NCI-H748 (cell line): Measurements from ENCODE around the gene MIB2.
"Not testable (repeated sequence)": the region's sequence is repeated elsewhere in the genome, so short reads cannot be mapped to it uniquely, and the experiment has no call there.

Experiments
- DNase-seq: peaks from one replicate; lab custom pipeline; 2025; ENCODE audit not compliant: unreplicated experiment; lab: John Stamatoyannopoulos, UW

MIB2 gene

GRCh38 chr1:1626207-1627141 is 11.2 kb downstream of the MIB2 start:
- no peak for DNase-seq

DNA sequence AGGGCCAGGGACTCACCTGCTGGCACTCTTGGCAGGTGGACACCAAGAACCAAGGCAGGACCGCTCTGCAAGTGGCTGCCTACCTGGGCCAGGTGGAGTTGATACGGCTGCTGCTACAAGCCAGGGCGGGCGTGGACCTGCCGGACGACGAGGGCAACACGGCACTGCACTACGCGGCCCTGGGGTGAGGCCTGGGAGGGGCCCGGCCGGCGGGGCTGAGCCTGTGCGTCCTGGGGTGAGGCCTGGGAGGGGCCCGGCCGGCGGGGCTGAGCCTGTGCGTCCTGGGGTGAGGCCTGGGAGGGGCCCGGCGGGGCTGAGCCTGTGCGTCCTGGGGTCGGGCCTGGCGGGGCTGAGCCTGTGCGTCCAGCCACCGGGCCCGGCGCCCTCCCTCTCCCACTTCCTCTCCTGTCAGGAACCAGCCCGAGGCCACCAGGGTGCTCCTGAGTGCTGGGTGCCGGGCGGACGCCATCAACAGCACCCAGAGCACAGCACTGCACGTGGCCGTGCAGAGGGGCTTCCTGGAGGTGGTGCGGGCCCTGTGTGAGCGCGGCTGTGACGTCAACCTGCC is 12.0 kb downstream of the MIB2 start:
- no peak for DNase-seq

DNA sequence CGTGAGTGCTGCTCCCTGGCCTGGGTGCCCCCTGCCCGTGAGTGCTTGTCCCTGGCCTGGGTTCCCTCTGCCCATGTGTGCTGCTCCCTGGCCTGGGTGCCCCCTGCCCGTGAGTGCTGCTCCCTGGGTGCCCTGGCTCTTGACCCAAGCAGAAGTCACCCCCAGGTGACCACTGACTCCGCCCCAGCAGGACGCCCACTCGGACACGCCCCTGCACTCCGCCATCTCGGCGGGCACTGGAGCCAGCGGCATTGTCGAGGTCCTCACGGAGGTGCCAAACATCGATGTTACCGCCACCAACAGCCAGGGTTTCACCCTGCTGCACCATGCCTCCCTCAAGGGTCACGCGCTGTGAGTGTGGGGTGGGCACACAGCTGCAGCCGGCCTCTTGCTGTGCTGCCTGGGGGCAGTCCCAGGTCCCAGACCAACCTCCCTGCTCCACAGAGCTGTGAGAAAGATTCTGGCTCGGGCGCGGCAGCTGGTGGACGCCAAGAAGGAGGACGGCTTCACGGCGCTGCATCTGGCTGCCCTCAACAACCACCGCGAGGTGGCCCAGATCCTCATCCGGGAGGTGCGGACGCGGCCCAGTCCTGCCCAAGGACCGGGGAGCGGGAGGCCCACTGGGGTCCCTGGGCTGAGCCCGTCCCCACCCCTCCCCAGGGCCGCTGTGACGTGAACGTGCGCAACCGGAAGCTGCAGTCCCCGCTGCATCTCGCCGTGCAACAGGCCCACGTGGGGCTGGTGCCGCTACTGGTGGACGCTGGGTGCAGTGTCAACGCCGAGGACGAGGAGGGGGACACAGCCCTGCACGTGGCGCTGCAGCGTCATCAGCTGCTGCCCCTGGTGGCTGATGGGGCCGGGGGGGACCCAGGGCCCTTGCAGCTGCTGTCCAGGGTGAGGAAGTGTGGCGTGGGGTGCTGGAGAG is 12.8 kb downstream of the MIB2 start:
- no peak for DNase-seq

GRCh38 chr1:1628754-1629429 is 13.6 kb downstream of the MIB2 start:
- DNase-seq: no peak

DNA sequence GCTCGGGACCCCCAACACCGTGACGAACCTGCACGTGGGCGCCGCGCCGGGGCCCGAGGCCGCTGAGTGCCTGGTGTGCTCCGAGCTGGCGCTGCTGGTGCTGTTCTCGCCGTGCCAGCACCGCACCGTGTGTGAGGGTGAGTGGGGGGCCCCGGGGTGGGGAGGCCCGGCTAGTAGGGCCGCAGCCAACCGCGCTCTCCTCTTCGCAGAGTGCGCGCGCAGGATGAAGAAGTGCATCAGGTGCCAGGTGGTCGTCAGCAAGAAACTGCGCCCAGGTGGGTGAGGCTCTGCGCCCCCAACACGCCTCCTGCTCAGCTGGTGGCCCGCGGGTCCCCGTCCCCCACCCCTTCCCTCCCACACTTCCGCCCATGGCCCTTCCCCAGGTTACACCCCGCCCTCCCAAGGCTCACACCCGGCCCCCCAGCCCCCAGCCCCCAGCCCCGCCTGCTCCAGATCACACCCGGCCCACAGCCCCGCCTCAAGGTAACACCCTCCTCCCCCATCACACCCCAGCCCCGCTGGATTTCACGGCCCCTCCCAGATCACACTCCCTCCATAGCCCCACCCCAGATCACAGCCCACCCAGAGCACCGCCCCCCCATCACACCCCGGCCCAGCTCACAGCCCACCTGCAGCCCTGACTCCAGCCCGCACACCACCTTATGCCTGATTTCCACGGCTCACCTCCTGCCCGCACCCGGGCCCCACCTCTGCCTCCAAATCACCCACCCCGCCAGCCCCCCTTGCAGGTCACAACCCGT is 14.3 kb downstream of the MIB2 start:
- no peak for DNase-seq

DNA sequence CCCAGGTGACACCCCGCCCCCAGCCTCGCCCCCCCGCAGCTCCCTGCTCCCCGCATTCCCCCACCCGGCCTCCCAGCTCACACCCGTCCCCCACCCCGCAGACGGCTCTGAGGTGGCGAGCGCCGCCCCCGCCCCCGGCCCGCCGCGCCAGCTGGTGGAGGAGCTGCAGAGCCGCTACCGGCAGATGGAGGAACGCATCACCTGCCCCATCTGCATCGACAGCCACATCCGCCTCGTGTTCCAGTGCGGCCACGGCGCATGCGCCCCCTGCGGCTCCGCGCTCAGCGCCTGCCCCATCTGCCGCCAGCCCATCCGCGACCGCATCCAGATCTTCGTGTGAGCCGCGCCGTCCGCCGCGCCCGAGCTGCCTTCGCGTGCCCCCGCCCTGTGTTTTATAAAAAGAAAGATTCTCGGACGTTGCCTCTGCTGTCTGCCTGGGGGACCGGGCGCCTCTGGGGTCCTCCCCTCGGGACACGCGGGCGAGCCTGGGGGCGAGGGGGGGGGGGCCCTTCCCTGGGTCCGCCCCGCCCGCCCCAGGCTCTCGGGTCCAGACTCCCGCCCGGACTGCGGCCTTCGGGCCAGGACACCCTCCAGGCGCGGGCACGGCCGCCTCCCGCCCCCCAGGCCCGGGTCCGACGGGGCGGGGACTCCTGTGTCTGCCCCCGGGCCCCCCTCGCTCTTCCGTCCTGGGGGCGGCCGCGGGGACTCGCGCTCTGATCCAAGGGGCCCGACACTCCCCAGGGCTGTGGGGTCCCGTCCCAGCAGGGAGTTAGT is 15.1 kb downstream of the MIB2 start:
- DNase-seq: peak; percentile 85

DNA sequence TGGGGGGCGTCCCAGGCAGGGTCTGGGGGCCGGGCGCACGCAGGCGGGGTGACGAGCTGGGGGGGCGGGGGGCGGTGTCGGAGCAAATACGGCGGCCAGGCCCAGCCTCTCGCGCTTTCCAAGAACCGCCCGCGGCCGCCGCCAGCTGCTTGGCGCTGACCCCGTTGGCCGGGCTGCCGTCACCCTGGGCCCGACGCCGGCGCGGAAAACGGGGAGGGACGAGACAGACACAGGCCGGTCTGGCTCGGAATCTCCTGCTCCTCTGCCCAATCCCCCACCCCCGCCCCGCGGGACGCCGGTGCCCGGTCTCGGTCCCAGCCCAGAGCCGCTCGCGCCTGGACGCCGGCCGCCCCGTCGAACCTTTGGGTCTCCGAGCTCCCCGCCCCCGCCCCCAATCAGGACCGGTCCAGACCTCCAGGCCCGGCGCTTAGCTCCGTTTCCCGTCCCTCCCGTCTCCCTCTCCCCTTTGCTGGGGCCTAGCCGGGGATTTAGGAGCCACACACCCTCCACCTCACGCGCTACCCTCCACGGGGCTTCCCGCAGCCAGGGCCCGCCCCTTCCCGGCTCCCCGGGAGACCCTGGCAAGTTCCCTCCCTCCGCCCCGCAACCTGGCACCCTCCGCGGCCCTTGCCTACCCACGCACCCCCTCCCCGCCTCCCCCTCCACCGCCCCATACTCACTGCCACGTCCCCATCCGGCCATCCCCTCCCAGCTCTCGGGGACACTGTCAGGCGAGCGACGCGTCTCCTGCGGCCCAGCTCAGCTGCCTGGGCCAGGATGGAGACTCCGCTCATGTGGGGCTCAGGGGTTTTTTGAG is 15.9 kb downstream of the MIB2 start:
- peak; percentile 36 for DNase-seq

DNA sequence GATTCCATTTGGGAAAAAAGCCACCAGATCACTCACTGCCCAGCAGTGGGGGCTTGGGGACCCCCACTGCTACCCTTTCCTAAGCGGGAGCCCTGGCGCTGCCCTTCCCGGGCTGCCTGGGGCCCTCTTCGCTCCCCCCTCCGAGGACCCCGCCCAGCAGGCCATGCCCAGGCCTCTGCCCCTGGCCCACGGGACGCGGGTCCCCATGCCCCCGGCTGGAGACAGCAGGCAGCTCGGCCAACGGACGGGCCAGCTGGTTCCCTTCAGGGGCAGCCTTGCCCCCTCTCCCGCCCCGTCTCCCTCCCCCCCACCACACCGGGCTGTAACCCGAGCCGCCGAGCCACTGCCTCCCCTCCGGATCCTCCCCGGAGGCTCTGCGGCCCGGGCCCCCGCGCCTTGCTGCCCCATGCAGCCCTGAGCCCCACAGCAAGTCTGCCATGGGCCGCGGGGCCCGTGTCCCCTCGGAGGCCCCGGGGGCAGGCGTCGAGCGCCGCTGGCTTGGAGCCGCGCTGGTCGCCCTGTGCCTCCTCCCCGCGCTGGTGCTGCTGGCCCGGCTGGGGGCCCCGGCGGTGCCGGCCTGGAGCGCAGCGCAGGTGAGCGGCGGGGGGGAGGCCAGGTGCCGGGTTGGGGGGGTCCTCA is 16.6 kb downstream of the MIB2 start, which contains the start of gene MMP23B:
TSS of gene MMP23B (plus strand) at position 392 of the 639 bp plus-strand sequence. CDS start at position 438, 46 bp downstream.
- peak; percentile 37 for DNase-seq

DNA sequence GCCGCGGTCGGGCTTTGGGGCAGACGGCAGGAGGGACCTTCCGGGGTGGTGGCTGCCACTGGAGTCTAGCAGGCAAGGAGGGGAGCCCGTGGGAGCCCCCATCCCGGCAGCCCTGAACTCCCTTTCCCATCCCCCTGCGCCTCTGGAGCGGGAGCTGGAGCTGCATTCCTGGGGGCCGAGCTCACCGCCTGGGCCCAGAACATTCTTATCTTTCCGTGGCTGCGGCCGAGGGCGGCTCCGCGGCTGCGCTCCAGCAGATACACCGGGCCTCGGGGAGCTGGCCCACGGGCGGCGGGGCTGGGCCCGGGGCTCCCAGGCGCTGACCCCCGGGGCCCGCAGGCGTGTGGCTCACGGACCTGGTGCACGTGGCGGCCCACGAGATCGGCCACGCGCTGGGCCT is 18.1 kb downstream of the MIB2 start:
- DNase-seq: not testable (repeated sequence)

- DNase-seq: not testable (repeated sequence)
Observed at GRCh38 chr1:1634613-1635012, 19.3 kb downstream of the MIB2 start.

DNA sequence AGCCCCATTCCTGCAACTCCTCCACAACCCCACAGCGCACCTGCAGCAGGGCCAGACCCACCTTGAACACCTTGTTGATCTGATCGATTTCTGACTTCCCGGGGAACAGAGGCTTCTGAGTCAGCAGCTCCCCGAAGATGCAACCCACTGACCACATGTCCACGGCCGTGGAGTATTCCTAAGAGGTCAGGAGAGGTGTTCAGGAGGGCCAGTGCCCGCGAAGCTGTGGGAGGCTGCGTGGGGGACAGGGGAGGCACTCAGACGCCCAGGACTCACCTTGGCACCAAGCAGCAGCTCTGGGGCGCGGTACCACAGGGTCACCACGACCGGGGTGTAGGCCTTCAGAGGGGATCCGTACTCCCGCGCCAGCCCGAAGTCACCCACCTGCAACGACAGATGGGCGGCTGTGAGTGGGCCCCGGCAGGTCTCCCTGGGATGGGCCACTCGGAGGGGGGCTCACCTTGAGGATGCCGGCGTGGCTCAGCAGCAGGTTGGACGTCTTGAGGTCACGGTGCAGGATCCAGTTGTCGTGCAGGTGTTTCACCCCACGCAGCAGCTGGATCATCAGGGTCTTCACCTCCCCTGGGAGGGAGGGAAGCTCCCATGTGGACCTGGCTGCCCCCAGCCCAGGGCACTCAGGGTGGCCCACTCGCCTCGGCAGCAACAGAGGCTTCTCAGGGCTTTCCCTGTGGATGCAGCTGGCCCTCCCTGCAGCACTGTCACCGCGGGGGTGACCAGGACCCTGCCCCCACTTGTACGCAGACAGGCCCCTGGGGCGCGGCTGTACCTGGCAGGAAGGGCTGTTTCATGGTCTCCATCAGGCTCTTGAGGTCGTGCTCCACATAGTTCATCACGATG is 21.6 kb downstream of the MIB2 start:
- DNase-seq: not testable (repeated sequence)

DNA sequence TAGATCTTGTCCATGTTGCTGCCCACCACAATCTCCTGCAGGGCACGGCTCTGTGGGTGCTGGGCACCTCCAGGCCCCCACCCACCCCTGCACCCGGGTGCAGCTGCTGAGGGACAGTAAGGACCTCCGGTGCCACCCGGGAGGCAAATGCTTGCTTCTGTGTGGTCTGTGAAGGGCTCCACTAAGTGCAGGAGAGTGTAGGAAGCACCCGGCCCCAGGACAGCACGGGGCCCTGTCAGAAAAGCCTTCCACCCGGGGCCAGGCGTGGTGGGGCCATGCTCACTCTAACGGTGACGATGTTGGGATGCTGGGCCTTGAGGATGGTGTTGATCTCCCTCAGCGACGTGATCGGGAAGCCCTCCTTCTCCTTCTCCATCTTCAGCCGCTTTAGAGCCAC is 22.2 kb downstream of the MIB2 start:
- not testable (repeated sequence) for DNase-seq

- DNase-seq: not testable (repeated sequence)
Observed at GRCh38 chr1:1638528-1638927, 23.2 kb downstream of the MIB2 start.

- not testable (repeated sequence) for DNase-seq
Observed at GRCh38 chr1:1639368-1639767, 24.1 kb downstream of the MIB2 start.

DNA sequence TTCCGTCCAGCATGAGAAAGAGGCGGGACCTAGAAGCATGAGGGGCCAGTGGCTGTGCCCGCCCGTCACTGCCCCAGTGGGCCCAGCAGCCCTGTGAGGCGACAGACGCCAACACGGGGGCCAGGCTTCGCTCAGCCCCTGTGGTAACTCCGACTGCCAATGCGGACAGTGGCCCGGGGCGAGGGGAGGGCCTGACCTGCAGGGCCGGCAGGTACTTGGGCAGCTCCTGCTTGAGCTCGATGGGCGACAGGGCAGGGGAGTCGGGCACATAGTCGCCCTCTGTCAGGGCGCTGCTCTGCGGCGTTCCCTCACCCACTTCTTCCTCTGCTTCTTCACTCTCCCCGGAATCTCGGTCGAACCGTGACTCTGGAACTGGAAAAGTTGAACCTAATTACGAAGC is 24.8 kb downstream of the MIB2 start:
- DNase-seq: not testable (repeated sequence)

- DNase-seq: not testable (repeated sequence)
Observed at GRCh38 chr1:1640711-1641461, 25.6 kb downstream of the MIB2 start.
